ENCODE measurements around the gene CAMKMT.

Gene CAMKMT

GRCh38 chr2:44453259-44453658 is 91.5 kb downstream of the CAMKMT start:
- H3K9me2 ChIP-seq (replicated peaks; ENCODE audit: insufficient read depth, low read length) = no peaks in the 10 kb centered on the region
- H4K20me1 ChIP-seq (ENCODE audit: low read depth, low read length) = no peaks in the 10 kb centered on the region
- H3K79me2 ChIP-seq (ENCODE audit: insufficient read depth, low read length) = no peaks in the 10 kb centered on the region
- H2AFZ ChIP-seq (ENCODE audit: low read depth, low read length, severe bottlenecking) = no peak overlapping the region
- TF ChIP-seq CTCF (IDR thresholded peaks at IDR 0.05; ENCODE audit: insufficient read depth, low read length, poor library complexity, severe bottlenecking) (no peak), EZH2phosphoT487 (conservative IDR thresholded peaks at IDR 0.05; ENCODE audit: low read length) (no peak)
- H3K36me3 ChIP-seq (ENCODE audit: low read length) = no peaks in the 10 kb centered on the region
- H3K27me3 ChIP-seq (ENCODE audit: low read length) = no peaks in the 10 kb centered on the region
- H3K9me3 ChIP-seq (ENCODE audit: insufficient read depth, low read length) = no peaks in the 10 kb centered on the region
- H3F3A ChIP-seq (ENCODE audit: insufficient read depth) = no peaks in the 10 kb centered on the region
- no peak overlapping the region for H3K9ac ChIP-seq (ENCODE audit: low read length)
- H3K4me2 ChIP-seq (ENCODE audit: low read depth, low read length, poor library complexity, severe bottlenecking) = no peak overlapping the region
- H3K27ac ChIP-seq (ENCODE audit: low read depth, low read length) = no peak overlapping the region
- H3K4me3 ChIP-seq (ENCODE audit: insufficient read depth, low read length, poor library complexity, severe bottlenecking) = no peak overlapping the region

- H3K4me2 ChIP-seq (ENCODE audit: low read depth, low read length, poor library complexity, severe bottlenecking) = no peak overlapping the region
- no peak overlapping the region for H3K4me3 ChIP-seq (ENCODE audit: insufficient read depth, low read length, poor library complexity, severe bottlenecking)
- no peaks in the 10 kb centered on the region for H3K9me2 ChIP-seq (replicated peaks; ENCODE audit: insufficient read depth, low read length)
- no peak overlapping the region for H3K27ac ChIP-seq (ENCODE audit: low read depth, low read length)
- TF ChIP-seq EZH2phosphoT487 (conservative IDR thresholded peaks at IDR 0.05; ENCODE audit: low read length) (no peak), CTCF (IDR thresholded peaks at IDR 0.05; ENCODE audit: insufficient read depth, low read length, poor library complexity, severe bottlenecking) (no peak)
- no peaks in the 10 kb centered on the region for H3K27me3 ChIP-seq (ENCODE audit: low read length)
- H3K9ac ChIP-seq (ENCODE audit: low read length) = no peak overlapping the region
- H4K20me1 ChIP-seq (ENCODE audit: low read depth, low read length) = no peaks in the 10 kb centered on the region; the same call in 1 of the 2 replicates
- H3F3A ChIP-seq (ENCODE audit: insufficient read depth) = no peaks in the 10 kb centered on the region
- H2AFZ ChIP-seq (ENCODE audit: low read depth, low read length, severe bottlenecking) = no peak overlapping the region
- no peaks in the 10 kb centered on the region for H3K36me3 ChIP-seq (ENCODE audit: low read length)
- H3K9me3 ChIP-seq (ENCODE audit: insufficient read depth, low read length) = no peaks in the 10 kb centered on the region
- H3K79me2 ChIP-seq (ENCODE audit: insufficient read depth, low read length) = no peaks in the 10 kb centered on the region
Observed at GRCh38 chr2:44455877-44456276, 94.1 kb downstream of the CAMKMT start.

- Histone ChIP-seq H4K20me1 (ENCODE audit: low read depth, low read length) (no peaks in the 10 kb centered on the region; the same call in 1 of the 2 replicates), H3K9ac (ENCODE audit: low read length) (no peak overlapping the region), H3K36me3 (ENCODE audit: low read length) (no peaks in the 10 kb centered on the region), H3F3A (ENCODE audit: insufficient read depth) (no peaks in the 10 kb centered on the region), H3K4me3 (ENCODE audit: insufficient read depth, low read length, poor library complexity, severe bottlenecking) (no peak overlapping the region), H3K79me2 (ENCODE audit: insufficient read depth, low read length) (no peaks in the 10 kb centered on the region), H3K9me3 (ENCODE audit: insufficient read depth, low read length) (no peaks in the 10 kb centered on the region), H3K9me2 (replicated peaks; ENCODE audit: insufficient read depth, low read length) (no peaks in the 10 kb centered on the region), H2AFZ (ENCODE audit: low read depth, low read length, severe bottlenecking) (no peak overlapping the region), H3K27ac (ENCODE audit: low read depth, low read length) (no peak overlapping the region), H3K27me3 (ENCODE audit: low read length) (no peaks in the 10 kb centered on the region), H3K4me2 (ENCODE audit: low read depth, low read length, poor library complexity, severe bottlenecking) (no peak overlapping the region)
- TF ChIP-seq EZH2phosphoT487 (conservative IDR thresholded peaks at IDR 0.05; ENCODE audit: low read length) (no peak), CTCF (IDR thresholded peaks at IDR 0.05; ENCODE audit: insufficient read depth, low read length, poor library complexity, severe bottlenecking) (no peak)
Observed at GRCh38 chr2:44456946-44457345, 95.2 kb downstream of the CAMKMT start.
